AG04449 (cell line): Measurements from ENCODE around the gene ALDH18A1.

Experiments
- CTCF ChIA-PET: fragments of 350-600 bp; formaldehyde crosslinking; extraction: SDS; loops from one replicate; lab custom pipeline; 2021; ENCODE audit warnings: antibody characterized with exemption; lab: Yijun Ruan, JAX
- POLR2A ChIA-PET: fragments of 400-600, 350-600 bp; formaldehyde crosslinking; extraction: SDS; loops from one replicate; lab custom pipeline; 2020; ENCODE audit warnings: antibody characterized with exemption, inconsistent platforms; lab: Yijun Ruan, JAX
- DNase-seq: peaks from one replicate; pipeline ENCODE4 v3.0.0-alpha.2; 2010; ENCODE audit warnings: low read depth, low spot score
- H3K4me3 ChIP-seq: 2 replicates; pipeline ENCODE4 v1.5.1; 2011; ENCODE audit warnings: low read depth, mild to moderate bottlenecking, control low read depth, low read length
- CTCF ChIP-seq: IDR thresholded peaks from one replicate; pipeline ENCODE4 v1.5.1; 2011; ENCODE audit warnings: mild to moderate bottlenecking, moderate library complexity, low read length, control low read depth, inconsistent platforms; ENCODE audit not compliant: insufficient read depth; ENCODE audit errors: missing control alignments

The ALDH18A1 gene

DNA sequence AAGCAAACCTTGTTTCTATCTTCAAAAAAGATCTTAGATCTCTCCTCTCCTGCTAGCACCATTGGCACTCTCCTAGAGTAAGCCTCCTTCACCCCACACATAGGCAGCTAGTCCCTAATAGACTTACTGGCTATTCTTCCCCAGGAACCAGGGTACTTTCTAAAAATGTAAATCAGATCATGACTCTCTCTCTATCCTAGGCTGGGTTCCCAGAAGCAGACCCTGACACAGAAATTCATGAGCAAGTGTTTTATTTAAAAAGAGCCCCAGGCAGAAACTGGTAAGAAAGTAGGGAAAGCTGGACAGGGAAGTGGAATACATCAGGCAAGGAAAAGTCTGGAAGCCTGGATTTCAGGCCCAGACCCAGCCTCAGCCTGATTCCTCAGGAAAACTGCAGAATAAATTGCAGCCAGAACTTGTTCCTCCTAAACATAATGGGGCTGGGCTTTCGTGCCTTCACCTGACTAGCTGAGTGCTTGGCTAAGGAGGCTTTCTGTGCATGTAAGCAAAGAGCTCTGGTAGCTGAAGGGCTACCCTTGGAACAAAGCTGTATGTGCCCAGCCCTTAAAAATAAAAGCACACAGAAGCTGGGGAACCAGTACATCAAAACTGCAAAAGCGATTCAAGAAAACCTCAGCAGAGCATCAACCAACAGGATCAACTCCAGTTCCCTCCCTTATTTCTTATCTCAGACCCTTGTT lies 76.5 kb downstream of the ALDH18A1 start:
- H3K4me3 ChIP-seq, result no peak overlapping the region
- ChIA-PET POLR2A (no interaction called here), CTCF (interaction anchor here (0.8 to 1.5 kb wide), 2 partner anchors 149 kb away, joined by 3 to 4 read pairs; no protein-coding TSS in a partner anchor)
- no peak for TF ChIP-seq CTCF
- DNase-seq, result no peak

GRCh38 chr10:95579292-95579691 lies 77.2 kb downstream of the ALDH18A1 start:
- ChIA-PET CTCF (interaction anchor here (0.8 kb wide), 1 partner anchor 148 kb away, joined by 3 read pairs; no protein-coding TSS in a partner anchor), POLR2A (no interaction called here)
- no peak for TF ChIP-seq CTCF
- no peak for DNase-seq
- no peak overlapping the region for H3K4me3 ChIP-seq

GRCh38 chr10:95578619-95579018 lies 77.9 kb downstream of the ALDH18A1 start:
- DNase-seq, result no peak
- POLR2A ChIA-PET, result no interaction called here
- TF ChIP-seq CTCF, result no peak
- CTCF ChIA-PET, result no interaction called here
- no peak overlapping the region for H3K4me3 ChIP-seq

DNA sequence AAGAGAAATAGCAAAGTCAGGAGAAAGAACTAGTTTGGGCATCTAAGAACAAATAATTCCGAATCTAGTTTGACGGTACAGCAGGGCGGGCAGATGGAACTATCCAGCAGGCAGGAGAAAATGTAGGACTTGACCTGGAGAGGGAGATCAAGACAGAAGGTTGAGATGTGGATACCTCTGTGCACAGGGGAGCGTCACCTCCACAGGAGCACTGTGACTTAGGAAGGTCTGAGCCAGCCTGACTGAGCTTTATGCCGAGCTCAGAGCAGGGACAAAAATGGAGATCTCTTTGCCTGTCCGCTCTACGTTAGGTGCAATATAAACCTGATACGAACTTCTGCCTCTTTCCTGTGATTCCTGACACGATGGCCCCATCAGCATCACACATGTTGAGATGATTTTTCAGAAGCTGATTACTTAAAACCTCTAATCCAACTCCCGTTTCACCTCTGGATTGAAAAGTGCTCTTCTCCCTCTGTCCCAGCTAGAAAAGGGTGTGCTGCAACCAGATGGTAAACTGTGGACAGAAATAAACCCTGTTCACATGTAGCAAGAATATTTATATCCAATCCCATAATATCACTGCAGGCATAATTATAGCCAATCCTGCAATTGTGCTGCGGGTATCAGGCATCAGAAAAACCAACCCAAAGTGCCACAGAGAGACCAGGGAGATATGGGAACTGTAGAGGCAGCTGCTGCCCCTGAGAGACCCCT lies 81.7 kb downstream of the ALDH18A1 start:
- ChIA-PET POLR2A (no interaction called here), CTCF (interaction anchor here (0.8 to 1.2 kb wide), 3 partner anchors 25 to 144 kb away, joined by 3 read pairs; no protein-coding TSS in a partner anchor)
- H3K4me3 ChIP-seq, result no peak overlapping the region
- DNase-seq, result no peak
- TF ChIP-seq CTCF, result no peak

DNA sequence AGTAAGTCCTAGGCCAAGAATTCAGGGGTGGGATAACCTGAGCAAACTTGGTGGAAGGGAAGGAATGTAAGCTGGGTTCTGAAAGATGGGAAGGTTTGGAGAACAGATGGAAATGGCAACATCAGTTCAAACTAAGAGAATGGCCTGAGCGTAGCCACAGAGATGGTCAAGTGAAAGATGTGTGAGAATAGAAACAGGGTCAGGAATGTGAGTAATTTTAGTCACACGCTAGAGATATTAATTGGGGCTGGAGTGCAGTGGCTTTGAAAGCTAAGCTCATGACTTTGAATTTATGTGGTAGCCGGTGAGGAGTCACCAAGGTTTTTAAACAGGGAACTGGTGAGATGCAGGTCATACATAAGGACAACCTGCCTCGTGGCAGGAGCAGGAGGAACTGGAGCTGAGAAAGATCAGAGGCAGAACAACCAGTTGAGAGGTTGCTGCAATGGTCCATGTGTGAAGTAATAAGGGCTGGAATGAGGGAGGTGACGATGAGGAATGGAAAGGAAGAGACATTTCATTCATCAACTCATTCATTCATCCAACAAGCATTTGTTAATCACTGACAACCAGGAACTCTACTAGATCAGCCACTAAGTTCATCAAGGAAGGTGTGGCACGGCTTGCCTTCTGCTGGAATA lies 82.4 kb downstream of the ALDH18A1 start:
- H3K4me3 ChIP-seq, result no peak overlapping the region
- TF ChIP-seq CTCF, result no peak
- DNase-seq, result no peak
- ChIA-PET CTCF (interaction anchor here (0.8 to 1.2 kb wide), 3 partner anchors 25 to 143 kb away, joined by 3 read pairs; no protein-coding TSS in a partner anchor), POLR2A (no interaction called here)

GRCh38 chr10:95573527-95573926 lies 83.0 kb downstream of the ALDH18A1 start:
- DNase-seq, result no peak
- POLR2A ChIA-PET, result no interaction called here
- H3K4me3 ChIP-seq, result no peak overlapping the region
- CTCF ChIA-PET, result no interaction called here
- no peak for TF ChIP-seq CTCF
